Heart left ventricle (tissue), 16 donors: ENCODE data around the gene SMG1. TPM values are rescaled to one million over a fixed set of nuclear protein-coding genes. Genes with fewer than 3 reads are reported as not detected.

Source experiments
- ATAC-seq, 4 donors: fragments of 200-7000 bp; cut with Tn5 transposase; one replicate each; pipeline ENCODE4 v1.9.1; 2020 to 2022; ENCODE audit warnings: moderate library complexity in 4 of 4, mild to moderate bottlenecking in 3 of 4, moderate number of reproducible peaks in 1 of 4
- DNase-seq, 5 donors: peaks; one replicate each; pipeline ENCODE4 v3.0.0-alpha.2; 2020
- H3K27ac ChIP-seq, 12 donors: fragments of 200-600 bp; sonication (generic) in 4 of 12; one replicate each; pipeline versions ENCODE4 v1.5.0 to v1.8.0; 2016 to 2022; ENCODE audit warnings: mild to moderate bottlenecking in 2 of 12
- H3K27me3 ChIP-seq, 9 donors: fragments of 200-600 bp; sonication (generic) in 2 of 9; one replicate each; pipeline versions ENCODE4 v1.5.1 to v1.8.0; 2016 to 2022; ENCODE audit warnings: mild to moderate bottlenecking in 3 of 9
- H3K36me3 ChIP-seq, 9 donors: fragments of 200-600 bp; sonication (generic) in 2 of 9; one replicate each; pipeline versions ENCODE4 v1.5.0 to v1.8.0; 2018 to 2022; ENCODE audit warnings: mild to moderate bottlenecking in 2 of 9
- H3K4me1 ChIP-seq, 12 donors: fragments of 200-600 bp; sonication (generic) in 4 of 12; one replicate each; pipeline versions ENCODE4 v1.5.0 to v1.8.0; 2016 to 2022; ENCODE audit warnings: mild to moderate bottlenecking in 3 of 12
- H3K4me3 ChIP-seq, 12 donors: fragments of 200-600 bp; sonication (generic) in 4 of 12; one replicate each; pipeline versions ENCODE4 v1.5.0 to v1.8.0; 2017 to 2022; ENCODE audit warnings: mild to moderate bottlenecking in 9 of 12, moderate library complexity in 4 of 12
- H3K9me3 ChIP-seq, 12 donors: fragments of 200-600 bp; sonication (generic) in 4 of 12; one replicate each; pipeline versions ENCODE4 v1.5.0 to v1.8.0; 2016 to 2022; ENCODE audit warnings: mild to moderate bottlenecking in 1 of 12
- CTCF ChIP-seq, 12 donors: fragments of 200-600 bp; sonication (generic) in 4 of 12; IDR thresholded peaks; one replicate each; pipeline versions ENCODE4 v1.5.0 to v1.8.0; 2018 to 2022; ENCODE audit warnings: antibody characterized with exemption in 12 of 12, mild to moderate bottlenecking in 5 of 12
- POLR2A ChIP-seq, 2 donors: fragments of 450-650 bp; IDR thresholded peaks; one replicate each; pipeline ENCODE4 v1.6.1; 2017; ENCODE audit warnings: antibody characterized with exemption in 2 of 2, mild to moderate bottlenecking in 2 of 2, moderate library complexity in 2 of 2
- WGBS, 4 donors: extraction: QIAGEN DNeasy Blood & Tissue Kit in 2 of 4; methylation state at CpG; one replicate each; pipeline versions ENCODE4 v1.1.5 to v1.1.7; 2013 to 2018; 5-methylcytosine and 5-hydroxymethylcytosine counted together
- intact Hi-C, 10 donors: fragments of 100-400 bp; cut with DNase I; formaldehyde crosslinking; loops; one replicate each; pipeline versions ENCODE4 v1.11.1 to v1.14.2; 2022
- polyA plus RNA-seq, 2 donors: library from polyadenylated mRNA; stranded (reverse); fragments of 200-250 nt; gene quantifications; one replicate each; pipeline ENCODE4 v1.2.3, GENCODE V29; 2013
- total RNA-seq, 9 donors: library from RNA; depleted of rRNA in 2 of 9; stranded (reverse); fragments of >200 nt in 2 of 9; fragmentation: NEBNext Ultra II Directional in 3 of 9; extraction: Animal tissue kit (Norgen Biotek cat#: 25700) in 3 of 9; gene quantifications; one replicate each; pipeline versions ENCODE4 v1.1.0 to v1.2.4, GENCODE V29; 2016 to 2023
- donor health status: ischemic (EF 13 %, LVEDD 7.1; RV severe dilation, severe dysfunction).
- donor health status: healthy with polysubstance abuse.
- donor health status: DM: no; HTN: yes; CAD: no.
- donor health status: DM: no; HTN: no; CAD: no.
- donor health status: ischemic (EF 25% LVEDD 6.9; RV normal size, moderate dysfunction).
- donor health status: ischemic (EF 25% LVEDD 5.7; RV mildly dilated, moderate dysfunction).
- donor health status: healthy.
- donor health status: DM: yes; HTN: yes; CAD: no.
- donor health status: ischemic (EF 35%, LVEDD 5.7; RV mildly dilated, moderate dysfunction).
- donor health status: nonischemic (EF 11% LVEDD 7.7; RV severe dilation, severe dysfunction).
- donor health status: DM: yes; HTN: yes; CAD: no.
- donor health status: PGD.
- donor health status: ischemic (EF 29% LVEDD 5.4; RV normal size, mild dysfunction).
- donor health status: nonischemic (EF 23%, LVEDD 6.1; RV moderate dilation, normal function).

The SMG1 gene
- total and polyA plus RNA-seq, 11 donors = 15.9 to 78.0 (median 46.8) TPM

GRCh38 chr16:18937390-18937789 is 11.2 kb upstream of the SMG1 start:
- H3K4me1 ChIP-seq = peaks cover 0 to 11% (median under 1%) of the 10 kb centered on the region in 12 donors
- TF ChIP-seq POLR2A (IDR thresholded peaks at IDR 0.05) (no peak), CTCF (IDR thresholded peaks at IDR 0.05) (no peak)
- no peaks in the 10 kb centered on the region for H3K9me3 ChIP-seq
- H3K36me3 ChIP-seq = no peaks in the 10 kb centered on the region
- no peak overlapping the region for H3K27ac ChIP-seq
- no peak for ATAC-seq
- H3K4me3 ChIP-seq = no peak overlapping the region
- H3K27me3 ChIP-seq = no peaks in the 10 kb centered on the region
- intact Hi-C loops = no loop called here
- DNase-seq = no peak

- Histone ChIP-seq H3K9me3 (no peaks in the 10 kb centered on the region), H3K27me3 (no peaks in the 10 kb centered on the region), H3K4me3 (no peak overlapping the region), H3K4me1 (peaks cover 0 to 16% (median 5%) of the 10 kb centered on the region in 12 donors), H3K36me3 (no peaks in the 10 kb centered on the region), H3K27ac (no peak overlapping the region)
- intact Hi-C loops = no loop called here
- no peak for ATAC-seq
- TF ChIP-seq POLR2A (IDR thresholded peaks at IDR 0.05) = no peak
- TF ChIP-seq CTCF (IDR thresholded peaks at IDR 0.05) = no peak
- no peak for DNase-seq
- WGBS, 4 donors = 75 to 80% (median 77%) methylated on average over 7 of the region's 7 CpGs
These were observed 10.6 kb upstream of the SMG1 start for GRCh38 chr16:18936727-18937340.

GRCh38 chr16:18933501-18933900 is 7.3 kb upstream of the SMG1 start:
- Histone ChIP-seq H3K27me3 (no peaks in the 10 kb centered on the region), H3K27ac (peak overlapping the region in 10 of 12 donors; percentile 76 to 97 (median 88)), H3K4me1 (peaks cover 0 to 16% (median 5%) of the 10 kb centered on the region in 12 donors), H3K4me3 (no peak overlapping the region), H3K36me3 (no peaks in the 10 kb centered on the region), H3K9me3 (no peaks in the 10 kb centered on the region)
- DNase-seq (no peak), ATAC-seq (no peak)
- intact Hi-C loops = loop anchor here in 1 of 10 donors (5.0 kb wide), 1 partner anchor 34 kb away; no protein-coding TSS in a partner anchor
- TF ChIP-seq CTCF (IDR thresholded peaks at IDR 0.05) = no peak
- no peak for TF ChIP-seq POLR2A (IDR thresholded peaks at IDR 0.05)
- WGBS, 4 donors = 5 to 19% (median 12%) methylated on average over 1 of the region's 1 CpG

- TF ChIP-seq CTCF (IDR thresholded peaks at IDR 0.05) (no peak), POLR2A (IDR thresholded peaks at IDR 0.05) (no peak)
- DNase-seq = no peak
- Histone ChIP-seq H3K36me3 (no peaks in the 10 kb centered on the region), H3K4me3 (no peak overlapping the region), H3K27me3 (no peaks in the 10 kb centered on the region), H3K27ac (peak overlapping the region; percentile 76 to 97 (median 88)), H3K9me3 (no peaks in the 10 kb centered on the region), H3K4me1 (peaks cover 0 to 16% (median 5%) of the 10 kb centered on the region in 12 donors)
- peak; percentile 56 to 76 (median 68) for ATAC-seq
- WGBS, 4 donors = 32 to 45% (median 39%) methylated on average over 5 of the region's 5 CpGs
- intact Hi-C loops = loop anchor here in 1 of 10 donors (5.0 kb wide), 1 partner anchor 35 kb away; no protein-coding TSS in a partner anchor
These were observed 6.2 kb upstream of the SMG1 start for GRCh38 chr16:18932243-18932987.
